ENCODE results near the gene SWAP70.
"Not testable (repeated sequence)": the region's sequence is repeated elsewhere in the genome, so short reads cannot be mapped to it uniquely, and the experiment has no call there.

Gene SWAP70

DNA sequence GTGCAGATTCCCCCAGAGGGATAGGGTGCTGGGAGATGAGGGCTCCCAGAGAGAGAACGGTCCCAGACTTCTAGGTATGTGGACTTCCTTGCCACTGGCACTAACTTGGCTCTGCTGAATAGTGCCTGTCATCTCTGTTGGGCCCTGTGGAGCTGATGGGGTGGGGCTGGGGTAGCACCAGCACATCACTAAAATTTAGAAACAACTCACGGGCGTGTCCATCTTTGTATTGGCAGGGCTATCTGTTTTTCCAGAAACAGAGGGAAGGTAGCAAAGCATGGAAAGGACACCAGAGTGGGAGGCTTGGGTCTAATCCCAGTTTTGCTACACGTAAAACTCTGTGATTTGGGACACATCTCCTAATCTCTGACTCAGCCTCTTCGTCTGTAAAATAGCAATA is 25.8 kb downstream of the SWAP70 start:
- DNase-seq (ENCODE audit: low read depth in 3 of 3, low spot score in 1 of 3): no peak

DNA sequence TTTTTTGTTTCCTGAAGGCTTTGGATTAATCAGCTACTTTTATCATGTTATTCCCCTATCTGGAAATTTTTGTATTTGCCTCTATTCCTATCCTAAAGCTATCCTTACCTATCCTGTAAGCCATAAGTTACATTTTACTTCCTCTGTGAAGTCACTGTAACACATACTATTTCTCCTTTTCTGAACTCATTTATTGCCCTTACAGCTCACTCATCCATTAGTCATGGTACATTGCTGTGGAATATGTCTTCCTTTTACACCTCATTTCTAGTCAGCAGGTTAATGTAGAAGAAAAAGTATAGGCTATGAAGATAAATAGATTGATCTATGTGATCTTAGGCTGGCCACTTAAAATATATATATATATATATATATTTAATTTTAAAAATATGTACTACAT is 28.0 kb downstream of the SWAP70 start:
- DNase-seq (ENCODE audit: low read depth in 3 of 3, low spot score in 1 of 3): no peak

DNA sequence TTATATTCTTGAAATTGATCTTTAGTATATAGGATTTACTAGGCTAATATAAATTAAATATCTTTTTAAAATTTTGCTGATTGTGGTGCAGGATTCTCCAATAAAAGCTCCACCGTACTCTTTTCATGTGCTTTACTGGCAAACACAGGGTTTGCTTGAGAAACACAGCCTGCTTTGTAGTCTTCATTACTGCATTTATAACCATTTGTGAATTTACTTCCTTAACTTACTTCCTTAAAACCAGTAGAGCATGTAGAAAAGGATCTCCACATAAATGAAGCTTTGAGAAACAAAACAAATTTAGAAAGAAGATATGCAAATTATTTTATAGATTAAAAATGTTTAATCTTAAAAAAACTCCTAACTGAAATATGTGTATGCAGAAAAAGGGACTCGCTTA is 28.8 kb downstream of the SWAP70 start:
- DNase-seq (ENCODE audit: low read depth in 3 of 3, low spot score in 1 of 3): no peak

DNA sequence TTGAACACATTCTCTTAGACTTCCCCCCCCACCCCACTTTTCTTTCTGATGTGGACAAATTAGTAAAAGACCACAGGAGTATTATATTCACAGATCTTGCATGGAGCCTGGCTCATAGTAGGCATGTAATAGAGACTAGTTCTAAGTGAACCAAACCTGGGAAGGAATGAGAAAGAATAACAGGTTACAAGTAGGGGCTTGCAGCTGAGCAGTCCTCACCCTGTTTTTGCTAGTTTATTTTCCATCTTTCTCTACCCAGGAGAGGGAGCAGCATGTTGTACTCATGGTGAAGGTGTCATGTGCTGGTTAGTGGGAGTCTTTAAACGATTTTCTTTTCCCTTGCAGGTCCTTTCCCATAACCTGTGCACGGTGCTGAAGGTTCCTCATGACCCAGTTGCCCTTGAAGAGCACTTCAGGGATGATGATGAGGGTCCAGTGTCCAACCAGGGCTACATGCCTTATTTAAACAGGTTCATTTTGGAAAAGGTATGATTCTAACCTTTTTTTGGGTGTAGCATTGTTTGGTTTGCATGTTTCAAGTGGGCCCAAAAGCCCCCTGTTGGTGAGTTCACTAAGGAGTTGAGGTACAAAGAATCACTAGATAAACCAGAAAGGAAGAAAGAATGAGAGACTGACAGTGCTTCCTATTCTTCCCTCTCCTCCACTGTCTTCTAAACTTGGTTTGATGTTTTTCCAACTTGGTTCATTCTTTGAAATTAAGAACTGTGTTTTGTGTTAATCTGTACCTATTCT is 30.1 kb downstream of the SWAP70 start:
- DNase-seq (ENCODE audit: low read depth in 3 of 3, low spot score in 1 of 3): no peak

DNA sequence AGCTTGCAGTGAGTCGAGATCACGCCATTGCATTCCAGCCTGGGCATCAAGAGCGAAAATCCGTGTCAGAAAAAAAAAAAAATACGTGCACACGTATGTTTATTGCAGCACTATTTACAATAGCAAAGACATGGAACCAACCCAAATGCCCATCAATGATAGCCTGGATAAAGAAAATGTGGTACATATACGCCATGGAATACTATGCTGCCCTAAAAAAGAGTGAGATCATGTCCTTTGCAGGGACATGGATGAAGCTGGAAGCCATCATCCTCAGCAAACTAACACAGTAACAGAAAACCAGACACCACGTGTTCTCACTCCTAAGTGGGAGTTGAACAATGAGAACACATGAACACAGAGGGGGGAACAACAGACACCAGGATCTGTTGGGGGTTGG is 31.4 kb downstream of the SWAP70 start:
- DNase-seq (ENCODE audit: low read depth in 3 of 3, low spot score in 1 of 3): not testable (repeated sequence)

DNA sequence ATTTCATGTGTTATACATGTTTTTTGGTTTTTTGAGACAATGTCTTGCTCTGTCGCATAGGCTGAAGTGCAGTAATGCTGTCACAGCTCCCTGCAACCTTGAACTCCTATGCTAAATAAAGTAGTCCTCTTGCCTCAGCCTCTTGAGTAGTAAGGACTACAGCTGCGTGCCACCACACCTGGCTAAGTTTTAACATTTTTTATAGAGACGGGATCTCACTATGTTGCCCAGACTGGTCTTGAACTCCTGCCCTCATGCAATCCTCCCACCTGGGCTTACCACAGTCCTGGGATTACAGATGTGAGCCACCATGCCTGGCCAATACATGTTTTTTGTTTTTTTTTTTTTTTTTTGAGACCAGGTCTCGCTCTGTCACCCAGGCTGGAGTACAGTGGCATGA is 33.9 kb downstream of the SWAP70 start:
- DNase-seq (ENCODE audit: low read depth in 3 of 3, low spot score in 1 of 3): no peak

DNA sequence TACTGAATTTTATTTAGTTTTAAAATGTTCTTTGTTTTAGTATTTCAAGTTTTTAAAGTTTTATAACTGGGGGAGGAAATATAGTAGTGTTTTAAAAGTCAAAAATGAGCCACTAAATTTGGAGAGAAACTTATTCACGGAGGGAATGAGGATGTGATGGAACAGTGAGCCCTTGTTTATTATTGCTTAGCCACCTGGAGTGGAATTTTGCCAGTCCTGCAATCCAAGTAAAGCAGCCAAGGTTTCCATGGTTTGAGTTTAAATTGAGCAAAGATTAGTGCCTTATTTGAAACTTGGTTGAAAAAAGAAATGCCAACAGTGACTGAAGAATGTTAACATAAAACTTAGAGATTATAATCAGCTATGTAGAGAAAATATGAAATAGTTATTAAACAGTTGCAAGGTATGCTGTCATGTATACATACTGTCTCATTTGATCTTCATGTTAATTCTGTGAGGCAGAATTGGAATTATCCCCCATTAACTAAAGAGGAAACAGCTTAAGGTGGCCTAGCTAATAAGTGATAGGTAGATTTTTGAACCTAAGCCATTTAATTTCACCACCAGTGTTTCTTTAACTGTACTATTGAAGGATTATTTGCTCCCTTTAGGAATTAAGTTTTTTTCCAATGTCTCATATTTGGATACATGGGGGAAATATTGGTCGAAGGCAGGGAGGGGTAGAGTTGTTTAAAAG is 36.4 kb downstream of the SWAP70 start:
- DNase-seq (ENCODE audit: low read depth in 3 of 3, low spot score in 1 of 3): no peak

DNA sequence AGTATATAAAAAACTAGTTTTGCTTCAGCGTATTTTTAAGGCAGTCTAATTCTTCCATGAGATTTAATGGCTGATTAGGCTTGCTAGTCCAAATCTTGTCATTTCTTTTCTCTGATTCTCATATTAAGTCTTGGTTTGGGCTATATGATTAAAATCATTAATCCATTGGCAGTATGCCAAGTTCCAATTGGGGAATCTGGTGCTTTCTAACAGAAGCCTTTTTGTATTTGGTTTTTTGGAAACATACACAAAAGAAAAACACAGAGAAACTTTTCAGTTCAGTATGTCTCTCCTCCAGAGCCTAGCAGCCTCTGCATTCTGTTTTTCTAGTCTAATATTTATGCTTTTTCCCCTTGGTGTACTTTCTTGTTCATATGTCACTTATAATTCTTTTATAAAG is 37.9 kb downstream of the SWAP70 start:
- DNase-seq (ENCODE audit: low read depth in 3 of 3, low spot score in 1 of 3): no peak

DNA sequence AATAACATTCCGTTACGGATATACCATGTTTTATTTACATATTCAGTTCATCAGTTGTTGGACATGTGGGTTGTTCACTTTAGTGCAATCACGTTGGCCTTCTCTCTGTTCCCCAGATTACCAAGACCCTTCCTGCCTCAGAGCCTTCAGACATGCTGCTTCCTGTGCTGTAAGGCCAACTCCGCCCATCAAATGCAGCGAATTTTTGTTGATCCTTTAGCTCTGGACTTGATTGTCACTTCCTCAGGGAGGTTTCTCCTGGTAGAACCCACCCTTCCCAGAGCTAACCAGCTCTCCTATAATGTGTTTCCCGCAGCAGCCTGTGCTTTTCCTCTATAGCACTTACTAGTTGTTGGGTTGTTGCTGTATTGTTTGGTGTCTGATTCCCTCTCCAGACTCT is 39.4 kb downstream of the SWAP70 start:
- DNase-seq (ENCODE audit: low read depth in 3 of 3, low spot score in 1 of 3): no peak

DNA sequence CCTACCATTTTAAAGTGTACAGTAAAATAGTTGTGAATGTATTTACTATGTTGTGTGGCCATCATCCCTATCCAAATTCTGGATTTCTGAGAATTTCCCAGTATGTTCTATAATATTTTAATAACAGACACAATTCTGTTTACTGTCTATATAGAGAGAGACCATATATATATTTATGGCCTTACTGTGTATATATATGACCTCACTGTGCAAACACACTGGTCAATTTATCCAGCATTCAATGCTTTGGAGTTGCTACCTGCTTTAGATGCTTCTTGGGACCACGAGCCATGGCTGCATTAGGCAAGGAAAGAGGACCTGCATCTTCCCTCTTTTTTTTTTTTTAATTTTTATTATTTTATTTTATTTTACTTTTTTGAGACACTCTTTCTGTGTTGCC is 40.2 kb downstream of the SWAP70 start:
- no peak for DNase-seq (ENCODE audit: low read depth in 3 of 3, low spot score in 1 of 3)

DNA sequence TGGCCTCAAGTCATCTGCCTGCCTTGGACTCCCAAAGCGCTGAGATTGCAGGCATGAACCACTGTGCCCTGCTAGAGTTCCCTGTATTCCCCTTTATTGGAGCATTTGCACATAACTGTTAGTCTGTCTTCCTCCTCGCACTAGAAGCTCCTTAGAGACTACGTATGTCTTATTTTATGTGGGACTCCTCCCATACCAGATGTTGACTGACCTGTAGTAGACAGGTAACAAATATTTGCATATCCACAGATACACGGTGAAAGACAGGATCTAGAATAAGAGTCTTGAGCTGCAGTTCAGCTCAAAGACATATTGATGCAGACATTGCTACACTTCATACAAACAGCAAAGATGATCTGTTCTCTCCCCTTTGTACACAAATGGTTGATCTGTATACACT is 40.7 kb downstream of the SWAP70 start:
- DNase-seq (ENCODE audit: low read depth in 3 of 3, low spot score in 1 of 3): no peak

DNA sequence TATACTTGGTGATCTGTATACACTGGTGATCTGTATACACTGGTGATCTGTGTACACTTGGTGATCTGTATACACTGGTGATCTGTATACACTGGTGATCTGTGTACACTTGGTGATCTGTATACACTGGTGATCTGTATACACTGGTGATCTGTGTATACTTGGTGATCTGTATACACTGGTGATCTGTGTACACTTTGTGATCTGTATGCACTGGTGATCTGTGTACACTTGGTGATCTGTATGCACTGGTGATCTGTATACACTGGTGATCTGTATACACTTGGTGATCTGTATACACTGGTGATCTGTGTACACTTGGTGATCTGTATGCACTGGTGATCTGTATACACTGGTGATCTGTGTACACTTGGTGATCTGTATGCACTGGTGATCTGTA is 41.5 kb downstream of the SWAP70 start:
- DNase-seq (ENCODE audit: low read depth in 3 of 3, low spot score in 1 of 3): not testable (repeated sequence)

DNA sequence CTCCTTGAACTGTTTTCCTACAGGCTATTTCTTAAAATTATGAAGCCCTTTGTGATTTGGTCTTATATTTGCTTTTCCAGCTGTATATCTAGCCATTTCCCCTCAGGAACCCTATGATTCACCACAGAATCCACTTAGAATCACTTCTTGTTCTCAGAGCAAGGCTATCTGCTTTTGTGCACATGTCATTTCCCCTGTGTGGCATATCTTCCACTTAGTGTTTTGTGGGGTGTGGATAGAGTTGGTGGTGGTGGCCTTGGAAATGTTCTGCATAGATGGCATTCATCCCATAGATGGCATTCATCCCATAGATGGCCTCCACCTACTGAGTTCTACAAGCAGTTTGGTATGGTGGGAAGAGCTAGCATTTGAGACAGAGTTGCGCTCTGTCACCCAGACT is 44.7 kb downstream of the SWAP70 start:
- DNase-seq (ENCODE audit: low read depth in 3 of 3, low spot score in 1 of 3): no peak

DNA sequence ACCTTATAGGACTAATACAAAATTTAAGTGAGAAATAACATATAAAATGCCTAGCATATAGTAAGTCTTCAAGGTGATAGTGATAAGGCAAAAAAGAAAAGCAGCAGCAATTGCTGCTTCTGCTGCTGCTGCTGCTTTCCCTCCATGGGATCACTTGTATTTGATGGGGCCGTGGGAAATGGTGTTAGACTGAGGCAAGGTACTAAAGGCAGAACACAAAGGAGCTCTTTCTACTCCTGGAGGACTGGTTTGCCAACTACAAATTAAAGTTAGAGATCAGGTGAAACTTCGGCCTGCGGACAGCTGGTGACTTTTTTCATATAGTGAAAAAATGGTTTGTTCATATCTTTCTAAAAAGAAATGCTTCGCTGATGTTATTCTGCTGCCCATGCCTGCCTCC is 46.3 kb downstream of the SWAP70 start:
- DNase-seq (ENCODE audit: low read depth in 3 of 3, low spot score in 1 of 3): no peak

DNA sequence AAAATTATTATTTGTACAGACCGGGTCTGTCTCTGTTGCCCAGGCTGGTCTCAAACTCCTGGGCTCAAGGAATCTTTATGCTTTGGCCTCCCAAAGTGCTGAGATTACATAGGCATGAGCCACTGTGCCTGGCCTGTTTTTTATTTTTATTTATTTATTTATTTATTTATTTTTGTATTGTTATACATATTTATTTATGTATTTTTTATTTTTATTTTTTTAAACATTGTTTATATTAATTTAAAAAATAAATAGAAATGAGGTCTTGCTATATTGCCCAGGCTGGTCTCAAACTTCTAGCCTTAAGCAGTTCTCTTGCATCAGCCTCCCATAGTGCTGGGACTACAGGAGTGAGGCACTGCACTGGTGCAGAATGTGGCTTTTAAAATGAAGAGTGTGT is 47.0 kb downstream of the SWAP70 start:
- no peak for DNase-seq (ENCODE audit: low read depth in 3 of 3, low spot score in 1 of 3)

DNA sequence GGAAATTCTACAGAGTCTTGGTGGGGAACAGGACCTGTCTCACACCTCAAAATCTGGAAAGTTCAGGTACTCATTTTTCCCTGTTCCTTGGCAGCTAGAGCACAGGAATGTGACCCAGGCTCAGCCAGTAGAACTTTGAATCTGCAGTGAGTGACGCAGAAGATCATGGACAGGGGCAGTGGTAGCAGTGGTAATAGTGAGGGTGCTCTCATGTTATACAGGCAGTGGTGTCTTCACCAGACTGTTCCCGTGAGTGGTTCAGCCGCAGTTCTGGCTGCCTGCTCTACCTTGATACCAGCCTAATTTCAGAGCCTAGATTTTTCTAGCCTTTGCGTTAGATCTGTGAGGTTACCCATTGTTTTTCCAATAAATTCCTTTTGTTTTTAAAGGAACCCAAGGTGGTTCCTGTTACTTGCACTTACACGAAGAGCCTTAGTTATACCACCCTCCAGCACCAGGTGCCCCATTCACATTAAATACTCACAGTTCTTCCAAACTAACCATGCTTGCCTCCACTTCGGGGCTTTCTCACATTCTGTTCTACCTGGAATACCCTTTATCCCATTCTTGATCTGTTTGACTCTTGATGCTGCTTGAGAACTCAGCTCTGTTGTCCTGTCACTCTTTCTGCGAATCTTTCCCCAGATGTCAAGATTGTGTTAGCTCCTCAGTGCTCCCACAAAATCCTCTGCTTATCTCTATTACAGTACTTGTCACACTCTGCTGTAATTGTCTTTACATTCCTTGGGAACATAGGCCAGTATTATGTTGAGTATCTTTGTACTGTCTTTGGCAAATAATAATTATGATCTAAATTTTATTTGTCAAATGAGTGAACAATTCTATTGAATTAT is 47.8 kb downstream of the SWAP70 start:
- no peak for DNase-seq (ENCODE audit: low read depth in 3 of 3, low spot score in 1 of 3)

DNA sequence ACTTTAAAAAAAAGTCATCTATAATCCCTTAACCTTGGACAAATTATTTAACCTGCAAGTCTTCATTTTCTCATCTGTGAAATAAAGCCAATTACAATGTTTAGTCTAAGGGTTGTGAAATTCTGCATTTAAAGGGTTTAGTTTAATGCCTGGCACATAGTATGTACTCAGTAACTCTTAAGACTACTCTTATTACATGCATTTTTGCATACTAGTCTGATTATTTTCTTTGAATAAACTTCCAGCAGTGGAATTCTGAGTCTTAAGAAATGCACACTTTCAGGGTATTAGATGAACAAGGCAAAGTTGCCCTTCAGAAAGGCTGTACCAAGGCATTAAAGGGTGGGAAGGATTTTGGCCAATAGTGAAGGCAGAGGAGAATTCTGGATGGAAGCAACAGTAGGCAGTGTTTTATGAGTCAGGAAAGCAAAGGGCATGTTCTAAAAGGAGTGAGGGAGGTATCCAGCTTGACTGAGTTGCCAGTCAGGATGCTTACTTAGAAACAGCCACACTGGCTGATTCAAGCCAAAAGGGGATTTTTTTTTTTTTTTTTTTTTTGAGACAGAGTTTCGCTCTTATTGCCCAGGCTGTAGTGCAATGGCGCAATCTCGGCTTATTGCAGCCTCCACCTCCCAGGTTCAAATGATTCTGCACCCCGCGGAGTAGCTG is 50.5 kb downstream of the SWAP70 start:
- DNase-seq (ENCODE audit: low read depth in 3 of 3, low spot score in 1 of 3): no peak

DNA sequence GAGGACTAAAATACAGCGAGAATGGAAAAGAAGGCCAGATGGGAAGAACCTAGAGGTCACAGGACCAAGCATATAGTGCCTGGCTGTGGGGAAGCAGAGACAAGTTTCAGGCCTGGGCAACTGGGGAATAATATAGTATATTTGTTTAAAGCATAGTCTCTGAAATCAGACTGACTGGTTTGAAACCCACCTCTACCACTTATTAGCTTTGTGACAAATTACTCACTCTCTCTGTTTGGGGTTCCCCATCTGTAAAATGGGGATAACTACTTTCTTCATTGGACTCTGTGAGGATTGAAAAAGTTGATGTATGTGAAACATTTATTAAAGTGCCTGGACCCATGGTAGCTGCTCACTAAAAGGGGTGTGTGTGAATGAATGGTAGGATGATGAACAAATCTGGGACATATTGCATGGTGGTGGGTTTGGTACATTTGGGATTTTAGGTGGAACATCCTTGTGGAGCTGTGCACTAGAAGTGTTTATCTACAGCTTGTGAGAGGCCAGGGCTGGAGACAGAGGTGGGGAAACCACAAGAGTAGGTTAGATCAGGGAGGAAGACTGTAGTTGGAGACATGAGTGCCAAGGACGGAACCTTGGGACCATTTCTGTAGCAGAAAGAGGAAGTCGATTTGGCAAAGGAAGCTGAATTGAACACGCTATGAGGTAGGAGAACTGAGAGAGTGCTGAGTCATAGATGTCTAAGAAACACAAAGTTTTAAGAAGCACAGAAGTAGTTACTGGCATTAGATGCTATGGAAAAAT is 52.6 kb downstream of the SWAP70 start:
- DNase-seq (ENCODE audit: low read depth in 3 of 3, low spot score in 1 of 3): no peak

DNA sequence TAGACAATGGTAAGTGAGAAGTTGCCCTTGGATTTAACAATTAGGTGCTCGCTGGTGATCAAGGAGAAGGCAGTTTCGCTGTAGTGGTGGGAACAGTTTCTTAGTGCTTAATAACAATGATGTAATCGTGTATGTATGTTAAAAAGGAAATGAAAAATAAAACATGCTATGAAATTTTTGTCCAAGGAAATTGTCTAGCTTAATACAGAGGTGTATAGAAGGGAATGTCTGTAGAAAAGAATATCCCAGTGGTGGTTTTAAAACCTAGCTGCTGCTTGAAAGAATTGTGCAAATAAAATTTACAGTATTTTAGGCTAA is 53.1 kb downstream of the SWAP70 start:
- DNase-seq (ENCODE audit: low read depth in 3 of 3, low spot score in 1 of 3): no peak

DNA sequence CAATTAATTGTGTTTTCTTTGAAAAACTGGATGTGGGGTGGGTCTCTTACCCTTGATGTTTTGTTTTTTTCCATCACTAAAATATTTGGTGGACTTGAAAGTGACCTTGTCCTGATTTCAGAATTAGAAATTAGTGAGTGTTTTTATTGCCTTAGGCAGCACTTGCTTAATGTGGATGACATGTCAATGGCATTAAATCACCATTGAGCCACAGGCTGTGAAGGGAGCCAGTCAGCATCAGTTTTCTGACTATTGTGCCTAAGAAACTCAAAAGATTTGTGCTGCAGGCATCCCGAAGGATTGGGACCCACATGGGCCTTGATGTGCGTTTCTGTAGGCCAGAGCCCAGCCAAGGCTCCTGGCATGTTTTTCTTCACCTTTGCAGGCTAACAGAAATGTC is 53.8 kb downstream of the SWAP70 start:
- no peak for DNase-seq (ENCODE audit: low read depth in 3 of 3, low spot score in 1 of 3)

DNA sequence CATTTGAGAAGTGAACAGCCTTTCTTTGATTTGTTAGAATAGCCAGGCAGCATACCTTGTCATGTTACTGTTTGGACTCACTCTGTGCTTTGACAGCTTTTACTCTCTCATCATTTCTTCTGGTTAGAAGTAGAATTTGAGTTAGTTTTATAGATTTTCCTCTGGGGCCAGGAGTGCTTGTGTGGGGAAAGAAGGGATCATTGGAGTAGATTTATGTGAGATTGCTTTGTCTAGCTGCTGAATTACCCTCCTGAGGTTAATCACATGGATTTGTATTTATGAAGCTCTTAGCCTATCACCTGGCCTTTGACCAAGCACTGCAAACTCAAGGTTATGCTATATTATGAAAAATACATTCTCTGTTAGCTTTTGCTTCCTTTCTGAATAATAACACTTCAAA is 54.3 kb downstream of the SWAP70 start:
- DNase-seq (ENCODE audit: low read depth in 3 of 3, low spot score in 1 of 3): no peak

Data from stimulated activated CD4-positive, alpha-beta T cell treated with anti-CD3 and anti-CD28 coated beads, TNF-alpha, amount 100 ng/mL, for 1 hour (primary cell).